ENCODE data around the gene C1orf159.

DNA sequence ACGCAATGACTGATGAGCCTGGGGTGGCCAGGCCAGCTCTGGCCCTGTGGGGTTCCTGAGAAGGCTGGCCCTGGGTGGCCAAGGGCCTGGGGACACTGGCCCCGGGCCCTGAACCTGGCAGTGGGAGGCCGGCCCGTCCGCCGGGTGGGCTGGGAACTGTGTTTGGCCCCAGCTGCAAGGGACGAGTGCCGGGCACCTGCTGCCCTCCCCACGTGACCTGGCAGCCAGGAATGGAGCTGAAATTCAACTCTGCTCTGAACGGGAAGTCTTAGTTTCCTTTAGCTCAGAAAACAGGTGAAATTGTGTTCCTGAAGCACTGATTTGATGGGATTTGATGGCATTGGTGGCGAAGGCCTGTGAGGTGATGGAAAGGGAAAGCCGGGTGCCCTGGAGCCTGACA, 49.6 kb upstream of the C1orf159 start:
- TF ChIP-seq CTCF (optimal IDR thresholded peaks at IDR 0.05 in 1 of 3, IDR thresholded peaks at IDR 0.05 in 1 of 3, conservative IDR thresholded peaks at IDR 0.05 in 1 of 3; ENCODE audit: extremely low read depth in 1 of 3, insufficient read depth in 2 of 3, low read length in 3 of 3) (no peak), EZH2 (IDR thresholded peaks at IDR 0.05; ENCODE audit: low read length) (no peak)

Measured in keratinocyte (primary cell).